PFSK-1 (cell line): ENCODE data around the gene EIF3J.

Source experiments
- POLR2AphosphoS5 ChIP-seq: IDR thresholded peaks from 2 replicates; pipeline ENCODE4 v1.6.1; 2012; ENCODE audit warnings: low read depth, mild to moderate bottlenecking, control low read depth, low read length, moderate library complexity
- SIN3A ChIP-seq: IDR thresholded peaks from 2 replicates; pipeline ENCODE4 v1.6.1; 2012; ENCODE audit warnings: mild to moderate bottlenecking, low read length, moderate library complexity, borderline replicate concordance; ENCODE audit not compliant: insufficient read depth
- TAF1 ChIP-seq: IDR thresholded peaks from 2 replicates; pipeline ENCODE4 v1.6.1; 2012; ENCODE audit warnings: low read length, control low read depth, borderline replicate concordance; ENCODE audit not compliant: insufficient read depth

DNA sequence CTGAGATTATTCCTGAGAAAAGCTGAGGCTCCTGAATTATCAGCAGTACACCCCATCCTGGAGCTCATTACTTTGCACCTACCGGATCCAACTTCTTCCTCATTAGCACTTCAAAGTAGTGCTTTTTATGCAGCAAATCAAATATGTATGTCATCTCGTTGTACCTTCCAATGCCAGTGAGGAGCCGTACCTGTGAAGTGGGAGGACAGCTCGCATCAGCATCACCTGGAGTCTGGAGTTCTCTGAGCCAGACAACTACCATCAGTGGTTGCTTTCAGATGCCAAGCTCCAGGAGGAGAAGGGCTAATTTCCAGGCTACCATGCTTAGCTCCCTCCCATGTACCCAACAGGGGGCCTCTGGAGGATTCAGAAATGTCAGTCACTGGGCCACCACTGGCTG is 32.4 kb downstream of the EIF3J start:
- TF ChIP-seq POLR2AphosphoS5: no peak
- no peak for TF ChIP-seq SIN3A
- no peak for TF ChIP-seq TAF1
